ENCODE measurements around the gene CEP44.

DNA sequence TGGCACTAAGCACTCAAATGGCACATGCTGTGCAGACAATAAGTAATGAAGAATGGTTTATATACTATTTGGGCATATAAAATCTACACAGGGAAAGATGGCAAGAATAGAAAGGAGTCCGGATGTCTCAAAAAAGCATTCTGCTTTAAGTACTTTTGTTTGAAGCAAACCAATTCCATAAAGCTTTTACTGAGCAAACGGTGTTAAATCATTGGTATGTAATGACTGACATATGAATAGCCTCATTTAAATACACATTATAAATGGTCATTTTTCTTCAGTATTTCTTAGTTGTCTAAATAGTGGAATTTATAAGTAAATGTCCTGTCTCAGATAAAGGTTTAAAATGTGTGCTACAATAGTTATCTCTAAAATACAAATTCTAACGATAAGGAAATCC, 6.3 kb upstream of the CEP44 start:
- TF ChIP-seq POLR2A (IDR thresholded peaks at IDR 0.05; ENCODE audit: low read length) (no peak), GATA1 (IDR thresholded peaks at IDR 0.05; ENCODE audit: low read depth, low read length) (no peak)

All from erythroblast (primary cell).